Ramos (cell line): Measurements from ENCODE around the gene NPY1R.

ENCODE experiments used
- in situ Hi-C: fragments of 300-500 bp; cut with MboI; formaldehyde crosslinking; loops from one replicate; pipeline ENCODE4 v1.14.3; 2022; ENCODE audit warnings: low sequenced_read_pairs; ENCODE audit not compliant: unreplicated experiment

The NPY1R gene

GRCh38 chr4:163332526-163333406 lies at the start of gene NPY1R:
Gene NPY1R (minus strand): TSS chr4:163332596. CDS start chr4:163326554, 6,042 bp downstream.
- in situ Hi-C loops: no loop called here

DNA sequence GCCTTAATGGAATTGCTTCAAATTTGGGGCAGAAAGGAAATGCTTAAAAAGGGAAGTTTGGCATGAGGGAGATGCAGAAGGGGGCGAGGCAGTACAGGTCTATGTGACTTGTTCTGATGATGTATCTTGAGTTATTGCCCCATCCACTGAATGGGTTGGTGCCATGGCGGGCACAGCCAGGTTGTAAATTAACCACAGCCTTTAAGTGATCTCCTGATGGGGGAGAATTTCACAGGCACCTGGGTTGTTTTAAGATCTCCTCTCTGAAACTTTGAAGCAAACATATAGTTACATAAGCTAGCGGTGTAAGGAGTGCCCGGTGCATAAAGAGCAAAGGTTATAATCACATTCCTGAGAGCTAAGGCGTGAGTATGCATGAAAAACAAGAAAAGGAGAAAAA lies 48.3 kb upstream of the NPY1R start:
- in situ Hi-C loops: no loop called here

- in situ Hi-C loops: no loop called here
These were observed 46.3 kb upstream of the NPY1R start for GRCh38 chr4:163378661-163379060.

DNA sequence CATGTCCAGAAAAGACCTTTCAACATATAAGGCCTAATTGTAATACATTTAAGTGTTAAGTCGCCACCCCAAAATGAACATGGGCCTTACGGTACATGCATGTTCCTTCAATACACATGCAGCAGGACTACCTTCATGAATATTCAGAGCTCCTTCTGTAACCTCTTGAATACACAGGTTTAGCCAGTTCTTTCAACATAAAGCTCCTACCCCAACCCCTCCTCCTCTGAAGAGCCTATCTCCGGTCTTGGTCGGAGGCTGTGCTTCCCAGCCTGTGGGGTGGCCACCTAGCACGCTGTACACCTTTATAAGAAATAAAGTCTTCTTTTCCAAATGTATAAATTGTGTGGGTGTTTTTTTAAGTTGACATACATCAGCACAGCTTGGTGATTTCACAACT lies 39.6 kb upstream of the NPY1R start:
- in situ Hi-C loops: no loop called here

DNA sequence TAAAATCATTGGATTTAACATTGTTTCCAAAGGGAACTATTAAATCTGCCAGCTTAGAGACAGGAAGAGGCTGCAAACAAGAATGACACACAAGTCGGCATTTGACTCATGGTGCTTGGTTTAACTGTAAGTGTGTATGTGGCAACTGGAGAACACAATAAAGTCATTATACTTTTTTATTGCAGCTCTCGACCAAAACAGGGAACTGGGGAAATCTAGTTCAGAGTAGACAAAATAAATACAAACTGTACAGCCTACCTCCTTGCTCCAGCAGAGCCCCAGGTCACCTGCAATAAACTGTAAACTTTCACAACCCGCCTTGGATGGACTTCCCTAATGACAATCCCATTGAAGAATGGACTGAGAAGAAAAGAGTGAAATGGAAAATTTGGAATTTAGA lies 35.3 kb upstream of the NPY1R start:
- in situ Hi-C loops: no loop called here

DNA sequence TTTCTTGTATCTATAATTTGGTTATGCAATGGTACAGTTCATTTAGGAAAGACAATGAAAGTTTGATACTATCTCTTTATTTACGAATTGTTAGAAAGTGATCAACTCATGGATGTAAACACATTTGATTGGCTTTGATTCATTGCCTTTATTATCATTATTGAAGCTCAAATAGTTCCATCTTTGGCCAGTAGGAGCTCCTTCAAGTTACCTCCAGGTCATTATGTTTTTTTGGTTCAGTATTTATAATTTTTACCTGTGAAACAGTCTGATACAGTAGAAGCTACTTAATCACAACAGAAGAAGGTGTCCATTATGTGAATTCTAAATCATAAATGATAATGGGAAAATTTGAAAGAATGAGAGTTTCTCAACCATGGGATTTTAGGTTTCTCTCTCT lies 23.7 kb upstream of the NPY1R start:
- in situ Hi-C loops: no loop called here

GRCh38 chr4:163353054-163353453 lies 20.7 kb upstream of the NPY1R start:
- in situ Hi-C loops: no loop called here

- in situ Hi-C loops: no loop called here
These were observed 18.3 kb upstream of the NPY1R start for GRCh38 chr4:163350672-163351071.

- in situ Hi-C loops: no loop called here
These were observed 12.0 kb upstream of the NPY1R start for GRCh38 chr4:163344147-163345125.

- in situ Hi-C loops: no loop called here
These were observed 11.3 kb upstream of the NPY1R start, which contains the start of gene NPY5R for GRCh38 chr4:163343604-163344146. Gene NPY5R (plus strand): TSS chr4:163343892. CDS start chr4:163350274, 6,382 bp downstream.

DNA sequence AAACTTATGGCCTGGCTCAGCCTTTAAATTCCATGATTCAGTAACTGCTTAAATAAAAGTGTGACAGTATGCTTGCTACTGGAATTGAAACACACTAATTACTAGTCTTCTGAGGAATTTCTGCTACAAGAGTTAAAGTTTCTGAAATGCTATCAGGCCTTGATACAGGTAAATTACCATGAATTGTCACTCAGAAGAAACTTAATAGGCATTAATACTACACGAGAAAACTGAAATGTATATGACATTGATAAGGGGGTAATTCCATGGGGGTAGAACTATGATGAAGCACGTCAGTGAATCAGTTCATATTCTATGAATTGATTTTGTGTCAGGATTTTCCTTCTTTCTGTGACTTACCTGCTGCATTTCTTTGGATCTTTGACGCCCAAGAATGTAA lies 3.0 kb upstream of the NPY1R start:
- in situ Hi-C loops: no loop called here

DNA sequence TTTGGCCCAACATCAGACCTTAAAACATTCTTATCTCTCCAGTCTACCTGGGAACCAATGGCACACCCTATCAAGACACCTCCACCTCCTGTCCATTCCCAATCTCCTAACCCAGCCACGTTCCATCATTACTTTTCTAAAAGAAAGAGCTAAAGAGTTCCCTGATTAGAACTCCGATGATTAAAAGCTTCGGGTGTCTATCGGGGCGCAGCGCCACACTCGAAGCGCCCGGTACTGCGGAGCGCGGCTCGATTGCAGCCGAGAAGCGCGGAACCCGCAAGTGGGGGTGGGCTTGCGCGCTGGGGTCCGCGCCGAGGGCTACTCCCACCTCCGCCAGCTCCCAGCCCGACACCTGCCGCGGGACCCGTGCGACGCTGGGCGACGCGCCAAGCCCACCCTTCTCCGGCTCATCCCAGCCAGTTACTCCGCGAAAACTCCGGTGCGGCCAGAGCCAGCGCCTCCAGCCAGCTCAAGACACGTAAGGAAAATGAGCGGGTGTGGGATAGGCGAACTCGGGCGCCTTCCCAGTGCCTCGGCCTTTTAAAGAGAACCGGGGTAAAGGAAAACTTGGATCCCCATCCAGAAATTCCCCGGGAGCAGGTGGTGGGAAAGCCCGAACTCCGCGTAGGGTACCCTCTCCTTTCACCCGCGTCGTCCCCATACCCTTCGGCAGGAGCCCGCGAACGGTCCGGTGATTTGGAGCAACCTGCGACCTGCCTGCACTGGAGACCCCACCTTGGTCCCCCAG lies 593 bp downstream of the NPY1R start:
- in situ Hi-C loops: no loop called here

- in situ Hi-C loops: no loop called here
These were observed 1.3 kb downstream of the NPY1R start for GRCh38 chr4:163330916-163331628.

DNA sequence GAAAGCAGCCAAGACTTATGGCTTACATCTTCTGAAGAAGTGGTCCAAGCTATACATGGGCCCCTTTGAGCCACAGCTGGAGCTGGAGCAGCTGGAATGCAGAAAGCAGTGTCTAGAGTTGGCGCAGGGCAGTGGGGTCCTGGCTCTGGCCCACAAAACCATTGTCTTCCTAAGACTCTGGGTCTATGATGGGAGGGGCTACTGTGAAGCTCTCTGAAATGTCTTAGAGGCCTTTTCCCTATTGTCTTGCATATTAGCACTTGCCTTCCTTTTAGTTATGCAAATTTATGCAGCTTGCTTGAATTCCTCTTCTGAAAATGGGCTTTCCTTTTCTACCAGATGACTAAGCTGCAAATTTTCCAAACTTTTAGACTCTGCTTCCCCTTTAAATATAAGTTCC lies 15.3 kb downstream of the NPY1R start:
- in situ Hi-C loops: no loop called here

- in situ Hi-C loops: no loop called here
These were observed 22.9 kb downstream of the NPY1R start for GRCh38 chr4:163309466-163309865.

DNA sequence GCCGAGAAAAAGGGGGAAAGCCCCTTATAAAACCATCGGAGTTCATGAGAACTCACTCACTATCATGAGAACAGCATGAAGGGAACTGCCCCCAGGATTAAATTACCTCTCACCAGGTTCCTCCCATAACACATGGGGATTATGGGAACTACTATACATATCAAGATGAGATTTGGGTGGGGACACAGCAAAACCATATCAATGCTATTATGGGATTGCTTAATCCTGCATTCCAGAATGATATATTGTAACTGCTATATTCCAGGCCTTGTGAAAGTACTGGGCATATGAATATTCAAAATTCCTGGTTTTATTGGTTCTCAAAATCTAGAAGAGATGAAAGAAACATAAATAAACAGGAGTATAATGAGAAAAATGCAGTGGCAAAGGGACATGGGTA lies 29.3 kb downstream of the NPY1R start:
- in situ Hi-C loops: no loop called here

GRCh38 chr4:163300445-163300844 lies 32.0 kb downstream of the NPY1R start:
- in situ Hi-C loops: no loop called here

GRCh38 chr4:163295138-163295537 lies 37.3 kb downstream of the NPY1R start:
- in situ Hi-C loops: no loop called here

- in situ Hi-C loops: no loop called here
These were observed 48.1 kb downstream of the NPY1R start for GRCh38 chr4:163284304-163284703.
